Activated CD4-positive, alpha-beta T cell treated with anti-CD3 and anti-CD28 coated beads, Interleukin-2, amount 50 U/mL, for 24 hours (primary cell): Measurements from ENCODE around the gene CLDN10.
"Not testable (repeated sequence)": the region's sequence is repeated elsewhere in the genome, so short reads cannot be mapped to it uniquely, and the experiment has no call there.

Experiments
- DNase-seq, 2 donors: peaks; one replicate each; pipeline ENCODE4 v3.0.0-alpha.2; 2020; ENCODE audit warnings: low read depth in 1 of 2, low spot score in 1 of 2

Gene CLDN10

GRCh38 chr13:95541308-95541707, 11.2 kb upstream of the CLDN10 start:
- DNase-seq, result no peak

- DNase-seq, result no peak
Measured at GRCh38 chr13:95541911-95542474, 10.5 kb upstream of the CLDN10 start.

GRCh38 chr13:95544293-95544692, 8.2 kb upstream of the CLDN10 start:
- DNase-seq, result no peak

- no peak for DNase-seq
Measured at GRCh38 chr13:95546919-95547318, 5.6 kb upstream of the CLDN10 start.

GRCh38 chr13:95547531-95548167, 4.9 kb upstream of the CLDN10 start:
- DNase-seq, result no peak

- no peak for DNase-seq
Measured at GRCh38 chr13:95552208-95552538, 347 bp upstream of the CLDN10 start.

GRCh38 chr13:95553581-95554385, 1.3 kb downstream of the CLDN10 start:
- no peak for DNase-seq

DNA sequence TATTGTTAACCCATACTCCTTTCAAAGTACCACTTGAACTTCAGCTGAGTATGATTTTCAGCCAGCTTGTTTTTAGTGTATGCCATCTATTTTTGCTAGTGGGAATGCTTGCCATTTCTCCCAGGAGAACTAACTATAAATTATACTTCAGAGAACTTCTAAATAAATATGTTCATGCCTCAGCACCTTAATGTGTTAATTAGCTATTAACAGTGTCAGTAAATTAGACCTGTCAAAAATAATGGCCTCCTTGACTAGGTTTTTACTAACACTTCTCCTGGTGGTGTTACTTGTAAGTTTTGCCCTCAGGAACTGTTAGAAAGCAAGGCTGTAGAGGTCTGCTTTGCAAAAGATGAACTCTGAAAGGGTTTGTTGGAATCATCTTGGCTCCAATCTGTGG, 4.5 kb downstream of the CLDN10 start:
- no peak for DNase-seq

DNA sequence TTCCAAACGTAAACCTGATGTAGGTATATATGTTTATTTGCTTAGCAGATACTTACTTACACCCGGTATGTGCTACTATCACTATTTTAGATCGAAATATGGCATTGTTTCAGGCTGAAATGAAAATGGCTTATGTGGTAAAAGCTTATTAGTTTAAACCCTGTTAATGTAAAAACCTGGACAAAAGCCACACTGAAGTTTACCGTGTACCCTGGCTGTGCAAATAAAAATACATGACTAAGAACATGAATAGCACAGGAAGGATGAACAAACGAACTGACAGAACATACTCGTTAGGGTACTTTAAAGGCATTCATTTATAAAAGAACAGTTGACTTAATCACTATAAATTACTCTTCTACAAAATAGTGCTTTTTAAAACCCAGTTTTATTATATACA, 6.6 kb downstream of the CLDN10 start:
- DNase-seq, result no peak

- DNase-seq, result no peak
Measured at GRCh38 chr13:95560387-95560786, 7.9 kb downstream of the CLDN10 start.

- no peak for DNase-seq
Measured at GRCh38 chr13:95564091-95564490, 11.6 kb downstream of the CLDN10 start.

GRCh38 chr13:95564733-95565291, 12.3 kb downstream of the CLDN10 start:
- no peak for DNase-seq

DNA sequence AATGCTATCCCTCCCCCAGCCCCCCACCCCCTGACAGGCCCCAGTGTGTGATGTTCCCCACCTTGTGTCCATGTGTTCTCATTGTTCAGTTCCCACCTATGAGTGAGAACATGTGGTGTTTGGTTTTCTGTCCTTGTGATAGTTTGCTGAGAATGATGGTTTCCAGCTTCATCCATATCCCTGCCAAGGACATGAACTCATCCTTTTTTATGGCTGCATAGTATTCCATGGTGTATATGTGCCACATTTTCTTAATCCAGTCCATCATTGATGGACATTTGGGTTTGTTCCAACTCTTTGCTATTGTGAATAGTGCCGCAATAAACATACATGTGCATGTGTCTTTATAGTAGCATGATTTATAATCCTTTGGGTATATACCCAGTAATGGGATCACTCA, 13.2 kb downstream of the CLDN10 start:
- DNase-seq, result not testable (repeated sequence)

DNA sequence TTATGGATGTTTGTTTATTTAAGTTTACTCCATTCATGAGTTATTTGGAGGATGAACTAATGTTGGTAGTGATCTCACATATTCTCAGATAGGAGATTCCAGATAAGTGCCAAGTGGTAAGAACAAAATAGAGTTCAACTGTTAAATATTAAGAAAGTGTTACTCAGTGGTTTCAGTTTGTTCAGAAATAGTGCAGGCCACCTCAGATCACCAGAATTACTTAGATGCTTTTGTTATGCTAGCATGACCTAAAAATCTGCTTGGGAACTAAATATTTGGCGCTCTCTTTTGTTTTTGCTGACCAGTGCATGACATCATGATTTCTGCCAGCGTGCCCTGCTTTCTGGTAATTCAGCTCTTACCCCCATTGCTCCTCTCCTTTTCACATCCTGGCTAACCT, 15.6 kb downstream of the CLDN10 start:
- DNase-seq, result no peak

GRCh38 chr13:95570016-95570415, 17.5 kb downstream of the CLDN10 start:
- no peak for DNase-seq

DNA sequence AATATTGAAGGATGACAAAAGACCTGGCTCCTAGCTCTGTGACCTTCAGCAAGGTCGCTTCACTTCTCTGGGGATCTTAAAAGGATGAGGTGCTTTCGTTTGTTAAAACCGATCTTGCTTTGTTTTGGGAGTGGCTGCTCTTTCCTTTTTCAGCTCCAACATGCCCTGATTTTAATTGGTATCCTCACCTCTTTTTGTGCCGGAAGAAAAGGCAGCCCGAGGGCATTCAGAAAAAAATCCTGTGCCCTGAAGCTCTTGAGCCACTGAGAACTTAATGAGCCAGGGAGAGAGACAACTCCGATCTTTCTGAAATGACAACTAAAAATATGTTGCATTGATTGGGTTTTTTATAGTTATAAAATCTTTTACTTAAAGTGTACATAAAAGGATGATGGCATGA, 19.4 kb downstream of the CLDN10 start:
- DNase-seq, result no peak

- no peak for DNase-seq
Measured at GRCh38 chr13:95573221-95573620, 20.7 kb downstream of the CLDN10 start.

- DNase-seq, result no peak
Measured at GRCh38 chr13:95579303-95579702, 26.8 kb downstream of the CLDN10 start.

- no peak for DNase-seq
Measured at GRCh38 chr13:95585867-95586266, 33.3 kb downstream of the CLDN10 start.

DNA sequence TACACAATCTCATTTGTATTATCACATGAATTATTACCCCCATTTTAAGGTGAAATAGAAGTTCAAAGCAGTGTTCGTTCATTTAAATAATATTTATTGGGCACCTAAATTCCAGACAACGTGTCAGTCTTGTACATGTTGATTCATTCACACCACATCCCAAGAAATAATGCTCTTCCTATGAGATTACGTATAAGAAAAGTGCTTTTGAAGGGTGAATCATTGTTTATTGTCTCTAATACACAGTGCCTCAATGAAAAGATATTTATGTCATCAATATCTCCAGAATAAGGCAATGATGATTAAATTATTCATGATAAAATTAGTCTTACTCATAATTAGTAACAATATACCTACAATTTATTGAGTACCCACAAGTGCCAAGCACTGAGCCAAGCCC, 35.6 kb downstream of the CLDN10 start:
- DNase-seq, result no peak

DNA sequence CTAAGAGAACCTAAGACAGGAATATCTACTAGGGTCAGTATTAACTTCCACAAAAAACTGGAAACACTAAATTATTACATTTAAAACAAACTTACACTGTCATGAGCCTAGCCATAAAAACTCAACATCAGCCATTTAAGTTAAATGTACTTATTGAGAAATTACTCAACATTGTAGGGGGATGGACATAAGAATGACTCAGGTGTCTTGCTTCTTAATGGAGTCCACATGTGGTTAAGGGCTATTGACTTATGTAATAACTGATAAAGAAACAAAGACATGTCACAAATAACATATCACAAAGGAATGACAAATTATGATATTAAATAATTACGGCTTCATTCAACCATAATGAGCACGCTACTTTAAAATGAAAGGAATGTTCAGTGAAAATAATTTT, 36.2 kb downstream of the CLDN10 start:
- no peak for DNase-seq

GRCh38 chr13:95593462-95593861, 40.9 kb downstream of the CLDN10 start:
- DNase-seq, result no peak
